ENCODE measurements around the gene PRDX5.
"Not testable (repeated sequence)": the region's sequence is repeated elsewhere in the genome, so short reads cannot be mapped to it uniquely, and the experiment has no call there.

- not testable (repeated sequence) for TF ChIP-seq PATZ1 (CRISPR knock-in tag; IDR thresholded peaks at IDR 0.05; ENCODE audit: borderline replicate concordance); ARNTL (CRISPR knock-in tag; IDR thresholded peaks at IDR 0.05; ENCODE audit: borderline replicate concordance, low read depth); ESRRG (CRISPR knock-in tag; IDR thresholded peaks at IDR 0.05); CREB5 (CRISPR knock-in tag; IDR thresholded peaks at IDR 0.05; ENCODE audit: low read depth); RARB (CRISPR knock-in tag; IDR thresholded peaks at IDR 0.05); ZFP3 (CRISPR knock-in tag; IDR thresholded peaks at IDR 0.05); PPARA (CRISPR knock-in tag; IDR thresholded peaks at IDR 0.05; ENCODE audit: borderline replicate concordance); ZFP30 (CRISPR knock-in tag; IDR thresholded peaks at IDR 0.05); POU6F1 (CRISPR knock-in tag; IDR thresholded peaks at IDR 0.05; ENCODE audit: borderline replicate concordance, low read depth)
Observed at GRCh38 chr11:64307795-64308194, 10.1 kb upstream of the PRDX5 start.

All from SK-N-SH treated with all-trans-retinoic acid at 6 μM for 48 hours (cell line).